K562 (cell line): Measurements from ENCODE around the gene UBL3. TPM values are rescaled to one million over a fixed set of nuclear protein-coding genes. Genes with fewer than 3 reads are reported as not detected.

Experiments
- ATAC-seq: fragments of 200-7000 bp; cut with Tn5 transposase; 3 replicates; pipeline ENCODE4 v1.9.1; 2020; ENCODE audit warnings: moderate library complexity
- BruUV-seq: library from RNA; stranded (reverse); fragments of 400-500 nt; replicated peaks from 2 replicates; lab custom pipeline; 2021; lab: Mats Ljungman, UMichigan
- CTCF ChIA-PET: fragments of 300-600 bp; formaldehyde crosslinking; extraction: SDS; loops from one replicate; lab custom pipeline; 2021; ENCODE audit warnings: low intra/inter-chr PET ratio; lab: Yijun Ruan, JAX
- POLR2A ChIA-PET: fragments of 300-600, 350-650 bp; sonication (Branson Sonifier 250); formaldehyde crosslinking; extraction: SDS; loops from one replicate; lab custom pipeline; 2021; ENCODE audit warnings: antibody characterized with exemption, inconsistent platforms; lab: Yijun Ruan, JAX
- DNase-seq, 4 experiments: peaks; one replicate each; pipeline versions ENCODE4 v3.0.0 to v3.0.0-alpha.2; 2011 to 2018; ENCODE audit warnings: low spot score in 3 of 4, mixed read lengths in 3 of 4; ENCODE audit errors: extremely low read depth in 1 of 4
- FAIRE-seq: peaks from 2 replicates; lab custom pipeline; 2011; peaks lifted over from hg19 to GRCh38; lab: Jason Lieb, UNC
- H2AFZ ChIP-seq: 2 replicates; pipeline ENCODE4 v1.6.0; 2011; ENCODE audit warnings: low read depth, low read length, control low read depth, inconsistent platforms
- H3K27ac ChIP-seq: fragments of 200-600 bp; 3 replicates; pipeline ENCODE4 v1.8.0; 2011; ENCODE audit warnings: low read depth, mild to moderate bottlenecking, control low read depth, inconsistent platforms, low read length, moderate library complexity, mixed read lengths; ENCODE audit errors: extremely low read depth
- H3K27me3 ChIP-seq, 2 experiments: fragments of 300-600 bp in 1 of 2; 2 replicates in 1 of 2; 3 replicates in 1 of 2; pipeline versions ENCODE4 v1.6.0 to v1.8.0; 2011; ENCODE audit warnings: inconsistent platforms in 2 of 2, low read length in 2 of 2, mild to moderate bottlenecking in 1 of 2, mixed read lengths in 1 of 2, moderate library complexity in 1 of 2; ENCODE audit not compliant: control insufficient read depth in 2 of 2, insufficient read depth in 2 of 2
- H3K36me3 ChIP-seq: fragments of 300-600 bp; 3 replicates; pipeline ENCODE4 v1.8.0; 2011; ENCODE audit warnings: mild to moderate bottlenecking, low read length, inconsistent platforms; ENCODE audit not compliant: control insufficient read depth, insufficient read depth
- H3K4me1 ChIP-seq, 2 experiments: fragments of 200-600 bp in 1 of 2; replicated peaks in 1 of 2; 2 replicates in 1 of 2; 3 replicates in 1 of 2; pipeline versions ENCODE4 v1.5.1 to v1.8.0; 2011; ENCODE audit warnings: inconsistent platforms in 2 of 2, low read length in 2 of 2, mild to moderate bottlenecking in 1 of 2, mixed read lengths in 1 of 2, moderate library complexity in 1 of 2; ENCODE audit not compliant: control insufficient read depth in 2 of 2, insufficient read depth in 2 of 2
- H3K4me2 ChIP-seq: 2 replicates; pipeline ENCODE4 v1.6.1; 2011; ENCODE audit warnings: low read length, control low read depth, inconsistent platforms, mixed read lengths; ENCODE audit not compliant: insufficient read depth
- H3K4me3 ChIP-seq: fragments of 200-600 bp; sonication (generic), shearing (Covaris generic); 2 replicates; pipeline ENCODE4 v1.5.1; 2016; ENCODE audit warnings: control low read depth, inconsistent platforms
- H3K79me2 ChIP-seq: fragments of 200-600 bp; 3 replicates; pipeline ENCODE4 v1.8.0; 2011; ENCODE audit warnings: low read length, inconsistent platforms; ENCODE audit not compliant: control insufficient read depth, insufficient read depth
- H3K9ac ChIP-seq, 2 experiments: 2 replicates each; pipeline versions ENCODE4 v1.6.0 to v1.6.1; 2011; ENCODE audit warnings: low read depth in 2 of 2, low read length in 2 of 2, control low read depth in 1 of 2, inconsistent platforms in 1 of 2, mild to moderate bottlenecking in 1 of 2, mixed read lengths in 1 of 2; ENCODE audit not compliant: insufficient read depth in 1 of 2
- H3K9me1 ChIP-seq: one replicate; pipeline ENCODE4 v1.6.0; 2011; ENCODE audit warnings: inconsistent platforms, mild to moderate bottlenecking, low read length, moderate library complexity; ENCODE audit not compliant: control insufficient read depth, insufficient read depth
- H3K9me3 ChIP-seq: replicated peaks from 2 replicates; pipeline ENCODE4 v1.5.1; 2011; ENCODE audit warnings: low read depth, low read length, inconsistent platforms; ENCODE audit not compliant: control insufficient read depth, insufficient read depth
- H4K20me1 ChIP-seq: replicated peaks from 2 replicates; pipeline ENCODE4 v1.6.1; 2011; ENCODE audit warnings: low read length, inconsistent platforms, mixed read lengths; ENCODE audit not compliant: control insufficient read depth, insufficient read depth
- CHAMP1 ChIP-seq: fragments of 450-650 bp; IDR thresholded peaks from 2 replicates; pipeline ENCODE4 v1.6.1; 2016; ENCODE audit warnings: mild to moderate bottlenecking
- DACH1 ChIP-seq: fragments of 450-650 bp; IDR thresholded peaks from 2 replicates; pipeline ENCODE4 v1.6.1; 2018; ENCODE audit not compliant: partially characterized antibody
- HES1 ChIP-seq: fragments of 450-650 bp; IDR thresholded peaks from 2 replicates; pipeline ENCODE4 v1.6.1; 2016; ENCODE audit warnings: low read depth, mild to moderate bottlenecking, moderate library complexity
- HOXB6 ChIP-seq: fragments of 250-450 bp; sonication (Bioruptor Pico); IDR thresholded peaks from 2 replicates; pipeline ENCODE4 v1.5.1; 2022; ENCODE audit warnings: mild to moderate bottlenecking, borderline replicate concordance
- MCM7 ChIP-seq, 2 experiments: fragments of 450-650 bp; IDR thresholded peaks; 2 replicates each; pipeline ENCODE4 v1.6.1; 2016 to 2018
- NUFIP1 ChIP-seq: fragments of 450-650 bp; IDR thresholded peaks from 2 replicates; pipeline ENCODE4 v1.6.1; 2018; ENCODE audit not compliant: partially characterized antibody
- PHTF2 ChIP-seq: fragments of 250-450 bp; sonication (Bioruptor Pico); IDR thresholded peaks from 2 replicates; pipeline ENCODE4 v1.5.0; 2021; ENCODE audit warnings: mild to moderate bottlenecking
- PURB ChIP-seq: sonication (generic); formaldehyde crosslinking; IDR thresholded peaks from 2 replicates; pipeline ENCODE4 v1.9.0; 2021; ENCODE audit warnings: low read depth, mild to moderate bottlenecking, missing genetic modification reagents
- RAD51 ChIP-seq: fragments of 450-650 bp; IDR thresholded peaks from 2 replicates; pipeline ENCODE4 v1.7.1; 2016; ENCODE audit warnings: low read depth, mild to moderate bottlenecking, borderline replicate concordance
- SPI1 ChIP-seq: IDR thresholded peaks from 2 replicates; pipeline ENCODE4 v1.6.1; 2011; ENCODE audit warnings: low read depth, low read length, control low read depth, borderline replicate concordance
- WHSC1 ChIP-seq: IDR thresholded peaks from one replicate; pipeline ENCODE4 v1.6.1; 2012; ENCODE audit warnings: low read length, control low read depth, inconsistent platforms
- ZBTB11 ChIP-seq, 3 experiments: fragments of 200-800 bp in 1 of 3; fragments of 250-450 bp in 1 of 3; fragments of 450-650 bp in 1 of 3; sonication (Bioruptor Pico) in 1 of 3; sonication (Bioruptor generic) in 1 of 3; formaldehyde crosslinking in 1 of 3; IDR thresholded peaks; 2 replicates each; pipeline versions ENCODE4 v1.6.1 to v1.8.0; 2016 to 2022; ENCODE audit warnings: mild to moderate bottlenecking in 2 of 3, missing genetic modification characterization in 2 of 3, missing compliant biosample characterization in 1 of 3, moderate library complexity in 1 of 3
- ZNF277 ChIP-seq: fragments of 250-450 bp; sonication (Bioruptor Pico); IDR thresholded peaks from 2 replicates; pipeline ENCODE4 v1.8.0; 2022; ENCODE audit warnings: inconsistent platforms, mild to moderate bottlenecking, moderate library complexity, borderline replicate concordance
- WGBS: fragments of 100-300 bp; shearing (Covaris generic); methylation state at CpG from one replicate; pipeline ENCODE4 v1.1.6; 2016; ENCODE audit warnings: low coverage, mixed read lengths; ENCODE audit not compliant: insufficient coverage; ENCODE audit errors: missing lambda C conversion rate; 5-methylcytosine and 5-hydroxymethylcytosine counted together
- in situ Hi-C: fragments of 300-500 bp; cut with MboI; formaldehyde crosslinking; loops from 4 replicates; pipeline ENCODE4 v1.15.0; 2018; ENCODE audit warnings: inconsistent platforms, mixed read lengths
- intact Hi-C: fragments of 100-400 bp; cut with micrococcal nuclease; formaldehyde crosslinking; loops from 2 replicates; pipeline ENCODE4 v1.14.2; 2022
- polyA plus RNA-seq, 8 experiments: library from polyadenylated mRNA; depleted of rRNA in 4 of 8; stranded (reverse) in 5 of 8; unstranded in 3 of 8; fragments of >200 nt; fragmentation: Nextera tagmentation in 2 of 8; fragmentation: Illumina TruSeq in 1 of 8; extraction: Ambion mirVana in 2 of 8; extraction: Trizol in 1 of 8; gene quantifications; 2 replicates each; pipeline versions ENCODE4 v1.2.1 to v1.2.3, GENCODE V29; 2011 to 2014; ENCODE audit warnings: inconsistent platforms in 1 of 8, missing spikeins in 1 of 8
- total RNA-seq, 7 experiments: library from RNA; depleted of rRNA in 6 of 7; stranded (reverse); fragments of >200 nt in 6 of 7; fragmentation: Illumina TruSeq in 2 of 7; extraction: Trizol in 2 of 7; gene quantifications; 2 replicates each; pipeline versions ENCODE4 v1.2.1 to v1.2.3, GENCODE V29; 2011 to 2021; ENCODE audit warnings: low replicate concordance in 1 of 7

The UBL3 gene
- total and polyA plus RNA-seq, 9 of the 15 experiments (the other 6 are each of a cell fraction or from before 2014, with no cell fraction given), result 0.64 to 2.4 (median 1.8) TPM

GRCh38 chr13:29733147-29733611, 117.2 kb downstream of the UBL3 start:
- Histone ChIP-seq H2AFZ (no peak overlapping the region), H3K9me1 (no peaks in the 10 kb centered on the region), H3K9me3 (no peaks in the 10 kb centered on the region), H3K9ac (no peak overlapping the region), H3K4me3 (no peak overlapping the region), H3K36me3 (no peaks in the 10 kb centered on the region), H3K4me1 (no peaks in the 10 kb centered on the region), H3K27ac (no peak overlapping the region), H4K20me1 (no peaks in the 10 kb centered on the region), H3K4me2 (no peak overlapping the region), H3K27me3 (peaks cover 4 to 14% of the 10 kb centered on the region in 2 experiments; a peak in 4 of 5 replicates), H3K79me2 (no peaks in the 10 kb centered on the region)
- intact Hi-C loops (no loop called here), in situ Hi-C loops (no loop called here)
- WGBS, result 0% methylated on average over 5 of the region's 5 CpGs
- no peak for ATAC-seq
- FAIRE-seq, result no peak
- TF ChIP-seq ZBTB11 (CRISPR knock-in tag; IDR thresholded peaks at IDR 0.05) (no peak), DACH1 (no peak), PURB (CRISPR knock-in tag) (no peak), NUFIP1 (no peak), CHAMP1 (no peak), MCM7 (IDR thresholded peaks at IDR 0.05) (no peak), HOXB6 (CRISPR knock-in tag) (no peak), SPI1 (0 out of 2 replicates have a peak, but pooled peaks have one; percentile 45), RAD51 (no peak), HES1 (peak; percentile 80), PHTF2 (CRISPR knock-in tag) (no peak), ZNF277 (no peak), WHSC1 (no peak)
- peak in 1 of 4 experiments; percentile 2 for DNase-seq
- BruUV-seq, result no TSS peak
- ChIA-PET POLR2A (interaction anchor here (1.1 kb wide), 1 partner anchor 123 kb away, joined by 3 read pairs; no protein-coding TSS in a partner anchor), CTCF (no interaction called here)
